Liver (tissue), 9 donors: Measurements from ENCODE around the gene RBPJ. TPM values are rescaled to one million over a fixed set of nuclear protein-coding genes. Genes with fewer than 3 reads are reported as not detected.

Experiments
- DNase-seq: peaks from one replicate; pipeline ENCODE4 v3.0.0-alpha.2; 2017; ENCODE audit warnings: low spot score
- H3K27ac ChIP-seq, 2 donors: one replicate each; pipeline ENCODE4 v1.7.0; 2013; ENCODE audit warnings: inconsistent platforms in 2 of 2, low read length in 2 of 2, control low read depth in 1 of 2, low read depth in 1 of 2, mild to moderate bottlenecking in 1 of 2
- H3K27me3 ChIP-seq, 4 donors: one replicate each; pipeline versions ENCODE4 v1.6.1 to v1.7.0; 2013; ENCODE audit warnings: low read length in 3 of 4, inconsistent platforms in 1 of 4, mild to moderate bottlenecking in 1 of 4, moderate library complexity in 1 of 4; ENCODE audit not compliant: control insufficient read depth in 4 of 4, insufficient read depth in 4 of 4
- H3K36me3 ChIP-seq, 4 donors: one replicate each; pipeline versions ENCODE4 v1.6.1 to v1.7.0; 2013; ENCODE audit warnings: low read length in 3 of 4, mild to moderate bottlenecking in 3 of 4, low read depth in 1 of 4, moderate library complexity in 1 of 4; ENCODE audit not compliant: control insufficient read depth in 4 of 4, insufficient read depth in 3 of 4
- H3K4me1 ChIP-seq, 4 donors: one replicate each; pipeline versions ENCODE4 v1.6.1 to v1.7.0; 2013; ENCODE audit warnings: low read length in 3 of 4, mild to moderate bottlenecking in 3 of 4, moderate library complexity in 1 of 4; ENCODE audit not compliant: control insufficient read depth in 4 of 4, insufficient read depth in 4 of 4
- H3K4me3 ChIP-seq, 3 donors: one replicate each; pipeline versions ENCODE4 v1.6.1 to v1.7.0; 2013; ENCODE audit warnings: low read length in 3 of 3, control low read depth in 1 of 3, low read depth in 1 of 3, mild to moderate bottlenecking in 1 of 3
- H3K9ac ChIP-seq, 2 donors: one replicate each; pipeline ENCODE4 v1.7.0; 2013; ENCODE audit warnings: low read length in 2 of 2, mild to moderate bottlenecking in 2 of 2, moderate library complexity in 2 of 2, control low read depth in 1 of 2, low read depth in 1 of 2
- H3K9me3 ChIP-seq, 4 donors: one replicate each; pipeline versions ENCODE4 v1.6.1 to v1.7.0; 2013; ENCODE audit warnings: low read length in 3 of 4; ENCODE audit not compliant: control insufficient read depth in 4 of 4
- ATF3 ChIP-seq: IDR thresholded peaks from 2 replicates; pipeline ENCODE4 v1.6.1; 2016; ENCODE audit warnings: antibody characterized with exemption
- CTCF ChIP-seq: fragments of 150-350 bp; IDR thresholded peaks from 2 replicates; pipeline ENCODE4 v1.5.1; 2017; ENCODE audit warnings: improper control_type of control experiment, low read depth, low read length; ENCODE audit not compliant: missing input control
- EGR1 ChIP-seq, 2 donors: IDR thresholded peaks; 2 replicates each; pipeline ENCODE4 v1.6.1; 2016 to 2018; ENCODE audit warnings: antibody characterized with exemption in 2 of 2, low read depth in 2 of 2
- FOXA1 ChIP-seq: IDR thresholded peaks from 2 replicates; pipeline ENCODE4 v1.6.1; 2016; ENCODE audit warnings: antibody characterized with exemption
- FOXA2 ChIP-seq: IDR thresholded peaks from 2 replicates; pipeline ENCODE4 v1.6.1; 2016; ENCODE audit warnings: antibody characterized with exemption
- GABPA ChIP-seq, 2 donors: IDR thresholded peaks in 1 of 2; conservative IDR thresholded peaks in 1 of 2; 2 replicates each; pipeline ENCODE4 v1.6.1; 2016; ENCODE audit warnings: antibody characterized with exemption in 2 of 2, mild to moderate bottlenecking in 1 of 2, moderate library complexity in 1 of 2
- HNF4A ChIP-seq, 2 donors: conservative IDR thresholded peaks; 2 replicates each; pipeline ENCODE4 v1.6.1; 2016; ENCODE audit warnings: antibody characterized with exemption in 2 of 2, mild to moderate bottlenecking in 2 of 2
- HNF4G ChIP-seq: IDR thresholded peaks from 2 replicates; pipeline ENCODE4 v1.6.1; 2016; ENCODE audit warnings: antibody characterized with exemption
- JUND ChIP-seq, 2 donors: IDR thresholded peaks; 2 replicates each; pipeline ENCODE4 v1.6.1; 2016; ENCODE audit warnings: antibody characterized with exemption in 2 of 2
- MAX ChIP-seq: IDR thresholded peaks from 2 replicates; pipeline ENCODE4 v1.6.1; 2016; ENCODE audit warnings: antibody characterized with exemption
- NR2F2 ChIP-seq: IDR thresholded peaks from 2 replicates; pipeline ENCODE4 v1.6.1; 2016; ENCODE audit warnings: antibody characterized with exemption
- RAD21 ChIP-seq, 2 donors: IDR thresholded peaks; 2 replicates each; pipeline ENCODE4 v1.6.1; 2016; ENCODE audit warnings: antibody characterized with exemption in 2 of 2, mild to moderate bottlenecking in 2 of 2
- REST ChIP-seq: IDR thresholded peaks from 2 replicates; pipeline ENCODE4 v1.6.1; 2016; ENCODE audit warnings: antibody characterized with exemption, mild to moderate bottlenecking
- RXRA ChIP-seq, 2 donors: IDR thresholded peaks; 2 replicates each; pipeline ENCODE4 v1.6.1; 2017 to 2018; ENCODE audit warnings: antibody characterized with exemption in 2 of 2, mild to moderate bottlenecking in 1 of 2
- SP1 ChIP-seq: IDR thresholded peaks from 2 replicates; pipeline ENCODE4 v1.6.1; 2018; ENCODE audit warnings: antibody characterized with exemption, mild to moderate bottlenecking
- TAF1 ChIP-seq: conservative IDR thresholded peaks from 2 replicates; pipeline ENCODE4 v1.6.1; 2016; ENCODE audit warnings: antibody characterized with exemption, mild to moderate bottlenecking
- YY1 ChIP-seq: IDR thresholded peaks from 2 replicates; pipeline ENCODE4 v1.6.1; 2016; ENCODE audit warnings: antibody characterized with exemption, mild to moderate bottlenecking
- ZBTB33 ChIP-seq: IDR thresholded peaks from 2 replicates; pipeline ENCODE4 v1.6.1; 2016; ENCODE audit warnings: antibody characterized with exemption
- WGBS: extraction: QIAGEN DNeasy Blood & Tissue Kit; methylation state at CpG from one replicate; pipeline ENCODE4 v1.1.7; 2013; 5-methylcytosine and 5-hydroxymethylcytosine counted together
- polyA plus RNA-seq, 2 donors: library from polyadenylated mRNA; stranded (reverse) in 1 of 2; unstranded in 1 of 2; fragments of 200-250 nt in 1 of 2; fragments of >200 nt in 1 of 2; fragmentation: Nextera tagmentation in 1 of 2; extraction: Ambion mirVana in 1 of 2; gene quantifications; one replicate each; pipeline versions ENCODE4 v1.2.1 to v1.2.3, GENCODE V29; 2013 to 2015
- total RNA-seq, 2 donors: library from RNA; depleted of rRNA; stranded (reverse); fragments of >200 nt; gene quantifications; one replicate each; pipeline ENCODE4 v1.2.3, GENCODE V29; 2014
- donor health status: healthy.
- donor health status: healthy.
- donor health status: healthy.
- donor health status: healthy.
- donor health status: healthy.

RBPJ gene
- total and polyA plus RNA-seq, 4 donors, result 8.0 to 32.2 (median 22.9) TPM

GRCh38 chr4:26384380-26385057, 63.7 kb downstream of the RBPJ start:
- H3K9ac ChIP-seq, result no peak overlapping the region
- H3K27me3 ChIP-seq, result no peaks in the 10 kb centered on the region
- H3K4me3 ChIP-seq, result no peak overlapping the region
- no peak overlapping the region for H3K27ac ChIP-seq
- 83% methylated on average over 5 of the region's 7 CpGs for WGBS
- H3K4me1 ChIP-seq, result peaks cover 0 to 5% (median 2%) of the 10 kb centered on the region in 4 donors
- H3K9me3 ChIP-seq, result no peaks in the 10 kb centered on the region
- no peak for TF ChIP-seq FOXA1
- TF ChIP-seq CTCF, result no peak
- TF ChIP-seq FOXA2, result no peak
- no peak for TF ChIP-seq GABPA (IDR thresholded peaks at IDR 0.05 in 1 of 2, conservative IDR thresholded peaks at IDR 0.05 in 1 of 2)
- no peak for TF ChIP-seq TAF1
- TF ChIP-seq HNF4G, result no peak
- TF ChIP-seq ATF3, result no peak
- TF ChIP-seq YY1, result no peak
- TF ChIP-seq JUND (IDR thresholded peaks at IDR 0.05), result no peak
- no peak for TF ChIP-seq NR2F2
- no peak for TF ChIP-seq MAX
- no peak for TF ChIP-seq HNF4A (conservative IDR thresholded peaks at IDR 0.05)
- no peak for TF ChIP-seq RXRA (IDR thresholded peaks at IDR 0.05)
- no peak for TF ChIP-seq ZBTB33
- TF ChIP-seq EGR1 (IDR thresholded peaks at IDR 0.05; ENCODE audit: low read depth in 2 of 2), result no peak
- TF ChIP-seq RAD21 (IDR thresholded peaks at IDR 0.05), result no peak
- no peak for TF ChIP-seq REST
- TF ChIP-seq SP1, result no peak
- DNase-seq, result no peak
- H3K36me3 ChIP-seq, result peaks cover 0 to 4% (median 2%) of the 10 kb centered on the region in 4 donors
